NCI-H460 (cell line): Measurements from ENCODE around the gene ADAMTSL1. TPM values are rescaled to one million over a fixed set of nuclear protein-coding genes. Genes with fewer than 3 reads are reported as not detected.

ENCODE experiments used
- DNase-seq: peaks from one replicate; pipeline ENCODE4 v3.0.0-alpha.2; 2016; ENCODE audit warnings: low read depth; ENCODE audit errors: extremely low read depth
- total RNA-seq: library from RNA; depleted of rRNA; stranded (reverse); fragments of >200 nt; shearing (Covaris generic); gene quantifications from 2 replicates; pipeline ENCODE4 v1.2.3, GENCODE V29; 2014

Gene ADAMTSL1
- total RNA-seq, 1 experiment from 2014 or later: 0.40 TPM

DNA sequence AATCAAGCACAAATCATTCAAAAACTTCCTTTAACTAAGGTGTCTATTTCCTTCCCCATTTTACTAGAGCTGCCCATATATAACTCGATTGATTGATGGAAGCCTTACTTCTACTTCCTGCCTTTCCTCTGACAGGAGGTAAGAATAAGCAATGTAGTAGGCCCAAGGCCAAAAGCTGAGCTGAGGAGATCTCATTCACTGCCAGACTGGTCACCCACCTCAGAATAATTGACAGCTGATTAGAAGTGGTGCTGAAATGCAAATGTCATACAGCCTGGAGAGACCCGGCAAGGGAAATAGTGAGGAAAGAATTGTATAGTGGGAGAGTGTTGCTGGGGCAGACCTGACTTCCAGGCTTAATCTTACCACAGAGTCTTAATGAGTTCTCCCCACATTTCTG is 319.2 kb downstream of the ADAMTSL1 start:
- no peak for DNase-seq

DNA sequence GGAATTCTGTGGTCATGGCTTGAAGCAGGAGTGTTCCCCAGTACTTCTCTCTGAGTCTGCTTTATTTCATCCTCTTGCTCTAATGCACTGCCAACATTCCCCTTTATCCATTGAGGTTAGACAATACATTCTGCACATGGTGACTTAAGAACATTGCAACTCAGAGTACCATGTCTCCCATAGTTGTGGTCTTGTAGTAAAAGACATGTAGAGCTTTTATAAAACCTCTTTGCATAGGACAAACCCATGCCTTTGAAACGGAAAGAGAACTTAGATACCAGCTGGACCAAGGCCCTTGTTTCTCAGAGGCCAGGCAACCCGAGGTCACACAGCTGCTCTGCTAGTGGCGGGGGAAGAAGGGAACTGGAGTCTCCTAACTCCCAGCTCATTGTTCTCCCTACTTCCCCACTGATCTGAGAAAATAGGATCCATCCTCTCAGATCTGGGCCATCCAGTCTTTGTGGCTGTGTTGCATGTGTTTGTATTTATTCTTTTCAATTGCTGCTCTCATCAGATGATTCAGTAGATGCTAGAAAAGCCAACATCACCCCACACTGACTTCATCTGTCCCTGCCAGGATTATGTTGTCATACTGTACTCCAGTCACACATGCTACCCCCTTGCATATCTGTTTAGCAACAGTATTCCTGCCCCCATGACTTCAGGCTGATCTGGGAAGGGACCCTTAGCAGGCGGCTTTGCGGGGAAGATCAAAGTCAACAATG is 322.2 kb downstream of the ADAMTSL1 start:
- no peak for DNase-seq

DNA sequence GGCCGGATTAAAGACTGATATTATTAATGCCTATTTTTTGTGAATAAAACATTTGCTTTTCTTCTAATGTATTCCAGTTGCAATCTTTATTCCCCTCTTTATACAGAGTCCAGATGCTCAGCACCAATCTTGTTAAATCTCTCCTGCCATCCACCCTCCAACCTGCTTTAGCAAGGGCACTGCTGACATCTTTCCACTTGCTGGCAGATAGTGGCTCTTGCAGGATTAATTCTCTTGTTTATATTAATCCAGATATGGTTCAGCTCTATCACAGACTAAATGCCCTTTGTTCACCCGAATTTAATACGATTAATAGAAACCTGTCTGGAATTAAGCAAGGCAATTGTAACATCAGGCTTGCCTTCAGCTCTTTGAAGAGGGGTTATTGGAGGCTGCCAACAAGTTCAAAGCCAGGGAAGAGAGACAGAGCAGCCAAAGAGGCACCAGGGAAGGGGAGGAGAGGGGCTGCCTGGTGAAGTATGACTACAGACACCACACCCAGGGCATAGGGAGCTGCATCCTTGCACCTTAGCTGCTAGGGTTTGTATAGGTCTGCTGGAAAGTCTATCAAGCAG is 322.8 kb downstream of the ADAMTSL1 start:
- DNase-seq: no peak

DNA sequence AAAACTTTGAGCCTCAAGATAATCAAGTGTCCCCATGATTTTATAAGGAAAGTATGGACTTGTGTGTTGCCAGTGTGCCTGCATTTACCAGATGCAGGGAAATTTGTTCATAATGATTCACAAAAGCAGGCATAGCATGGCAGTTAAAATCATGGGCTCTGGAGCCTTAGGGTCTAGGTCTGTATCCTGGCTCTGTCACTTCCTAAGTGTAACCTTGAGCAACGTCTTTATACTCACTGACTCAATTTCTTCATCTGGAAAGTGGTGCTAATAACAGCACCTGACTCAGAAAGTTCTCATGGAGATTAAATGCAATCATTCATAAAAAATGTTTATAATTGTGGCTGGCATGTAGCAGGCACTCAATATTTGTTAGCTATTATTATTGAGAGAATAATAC is 324.2 kb downstream of the ADAMTSL1 start:
- DNase-seq: no peak

DNA sequence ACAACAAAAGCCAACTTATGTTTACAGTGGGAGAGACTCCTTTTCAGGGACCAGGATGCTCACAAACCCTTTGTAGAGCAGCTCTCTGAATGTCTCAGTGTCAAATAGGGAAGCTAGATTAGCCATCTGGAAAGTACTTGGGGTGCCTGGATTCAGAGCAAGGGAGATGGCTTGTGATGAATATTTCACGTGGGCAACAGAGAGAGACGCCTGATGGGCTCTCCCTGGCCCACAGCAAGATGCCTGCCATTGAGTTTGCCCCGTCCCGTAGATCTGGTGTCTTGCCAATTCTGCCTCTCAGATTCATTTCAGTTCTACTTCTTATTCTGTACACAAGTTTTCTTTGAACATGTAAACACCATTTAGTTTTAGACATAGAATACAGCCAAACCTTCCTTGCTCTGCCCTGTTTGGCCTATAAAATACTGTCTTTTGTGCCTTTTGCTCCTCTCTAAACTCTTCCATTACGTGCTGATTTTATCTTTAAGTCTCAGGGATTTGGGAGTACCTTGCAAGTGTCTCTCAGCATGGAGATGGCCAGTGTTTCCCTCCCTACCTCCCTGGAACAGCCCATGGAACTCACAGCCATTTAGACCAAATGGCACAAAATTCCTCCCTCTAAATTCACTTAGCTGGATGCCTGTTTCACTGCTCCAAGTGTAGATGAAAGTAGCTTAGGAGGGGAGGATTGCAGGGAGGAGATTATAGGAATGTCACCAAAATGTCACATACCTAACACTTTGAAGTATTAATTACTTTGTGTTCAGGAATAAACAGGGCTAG is 324.7 kb downstream of the ADAMTSL1 start:
- DNase-seq: no peak

DNA sequence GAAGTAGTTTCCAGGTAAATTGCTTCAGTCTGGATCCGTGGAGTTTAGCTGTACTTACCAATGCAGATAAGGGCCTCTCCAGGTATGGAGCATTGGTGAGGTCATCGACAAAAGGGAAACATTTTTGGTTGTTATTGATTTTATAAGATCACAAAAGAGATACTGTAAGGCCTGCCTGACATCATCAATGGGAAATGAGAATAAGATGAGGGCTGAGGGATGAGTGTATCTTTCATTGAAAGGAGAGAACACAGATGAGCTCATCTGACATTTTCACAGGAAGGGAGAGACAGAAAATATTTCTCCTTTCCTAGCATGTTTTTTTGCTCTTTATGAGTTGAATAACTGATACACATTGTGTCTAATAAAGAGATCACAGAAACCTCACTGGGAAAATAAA is 325.5 kb downstream of the ADAMTSL1 start:
- no peak for DNase-seq

DNA sequence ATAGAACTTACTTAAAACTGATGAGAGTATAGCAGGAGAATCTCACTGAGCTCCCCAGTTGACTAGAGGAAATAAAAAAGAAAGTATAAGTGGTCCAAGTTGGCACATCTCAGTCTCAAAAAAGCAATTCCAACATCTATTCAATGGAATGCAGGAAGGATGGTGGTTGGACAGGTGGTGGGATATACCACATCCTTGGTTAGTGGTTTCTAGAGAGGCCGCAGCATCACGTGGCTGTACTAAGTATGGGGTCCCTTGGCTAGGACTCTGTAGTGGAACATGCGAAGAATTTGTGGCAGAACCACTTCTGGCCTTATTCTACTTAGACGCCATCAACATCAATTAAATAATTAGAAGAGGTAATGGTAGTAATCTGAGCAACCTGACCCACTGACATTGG is 326.6 kb downstream of the ADAMTSL1 start:
- DNase-seq: no peak

DNA sequence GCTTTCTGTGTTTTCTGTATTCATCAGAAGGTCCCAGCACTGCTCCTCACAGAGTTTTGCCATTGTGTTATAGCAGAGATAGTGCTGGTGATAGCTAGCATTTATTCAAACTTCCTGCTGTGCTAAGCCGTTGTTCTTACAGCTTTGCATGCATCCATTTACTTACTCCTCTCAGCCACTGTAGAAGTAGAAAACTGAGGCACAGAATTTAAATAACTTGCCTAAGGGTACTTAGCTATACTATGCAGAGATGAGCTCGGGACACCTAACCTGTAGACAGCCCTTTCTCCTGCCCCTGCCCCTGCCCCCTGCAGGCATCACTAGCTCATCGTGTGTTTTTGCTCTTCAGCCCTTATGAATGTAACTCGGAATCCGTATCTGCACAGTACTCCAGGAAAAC is 331.4 kb downstream of the ADAMTSL1 start:
- no peak for DNase-seq

DNA sequence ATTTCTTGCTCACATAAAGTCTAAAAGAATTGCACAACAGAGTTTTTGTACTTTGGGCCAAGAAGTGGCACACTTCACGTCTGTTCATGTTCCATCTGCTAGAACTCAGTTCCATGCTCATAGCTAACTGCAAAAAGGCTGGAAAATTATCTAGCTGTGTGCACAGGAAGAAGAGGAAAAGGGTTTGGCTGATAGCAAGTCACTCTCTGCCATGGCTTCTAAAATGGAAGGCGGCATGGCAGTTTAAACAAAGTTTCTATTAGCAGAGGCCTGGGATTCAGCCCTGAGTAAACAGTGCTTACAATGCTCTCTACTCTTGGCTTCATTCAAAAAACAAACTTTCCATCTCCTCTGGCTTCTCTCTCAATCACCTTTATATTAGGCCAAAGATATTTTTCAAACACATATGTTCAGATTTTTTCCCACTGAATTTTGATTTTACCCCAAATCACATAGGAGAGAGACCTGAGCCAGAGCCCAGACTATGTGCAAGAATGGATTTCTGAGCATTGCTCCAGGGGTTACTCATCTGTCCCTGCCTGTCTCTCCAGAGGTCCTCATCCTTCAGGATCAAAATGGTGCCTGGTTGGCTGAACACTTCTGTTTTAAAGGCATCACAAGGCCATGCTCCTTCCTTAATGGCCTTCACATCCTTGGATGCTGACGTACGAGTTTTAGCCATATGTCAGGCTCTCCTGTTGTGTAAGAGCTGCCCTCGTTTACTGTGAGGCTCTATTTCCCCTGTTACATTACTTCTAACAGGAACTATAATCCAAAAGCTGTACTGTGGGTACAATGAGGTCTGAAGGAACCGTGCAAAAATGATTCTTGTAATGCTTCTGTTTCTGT is 332.5 kb downstream of the ADAMTSL1 start:
- DNase-seq: no peak

DNA sequence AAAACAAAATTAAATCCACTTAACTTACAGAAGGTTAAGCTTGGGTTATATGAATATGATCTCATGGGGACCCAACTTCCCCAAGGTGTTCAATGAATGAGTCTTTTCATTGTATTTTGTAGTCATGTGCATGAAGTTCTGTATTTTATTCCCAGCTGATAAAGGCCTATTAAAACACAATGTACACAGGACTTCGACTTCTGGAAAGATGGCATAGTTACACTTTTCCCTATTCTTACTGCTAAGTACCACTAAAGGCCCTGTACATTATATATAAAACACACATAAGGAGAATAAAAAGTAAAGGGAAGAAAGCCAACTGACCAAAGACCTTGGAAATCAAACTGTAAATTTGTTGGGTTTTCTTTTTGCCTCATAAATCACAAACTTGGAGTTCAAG is 336.6 kb downstream of the ADAMTSL1 start:
- DNase-seq: no peak

DNA sequence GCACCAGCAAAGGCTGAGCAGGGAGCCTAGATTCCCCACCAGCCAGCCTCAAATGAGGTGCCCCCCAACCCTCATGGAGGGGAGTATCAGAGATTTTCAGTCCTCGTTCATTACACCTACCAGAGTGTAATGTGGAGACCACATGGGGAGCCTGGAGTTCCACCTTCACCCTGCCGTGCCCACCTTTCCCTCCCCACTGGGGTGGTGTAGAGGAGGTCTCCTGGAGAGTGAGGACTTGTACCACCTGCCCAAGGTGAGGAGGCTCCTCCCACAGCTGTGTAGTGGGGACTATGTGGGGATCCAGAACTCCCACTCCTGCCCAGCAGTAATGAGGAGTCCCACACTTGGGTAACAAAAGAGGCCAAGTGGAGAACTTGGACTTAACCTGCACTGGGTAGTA is 337.2 kb downstream of the ADAMTSL1 start:
- no peak for DNase-seq

DNA sequence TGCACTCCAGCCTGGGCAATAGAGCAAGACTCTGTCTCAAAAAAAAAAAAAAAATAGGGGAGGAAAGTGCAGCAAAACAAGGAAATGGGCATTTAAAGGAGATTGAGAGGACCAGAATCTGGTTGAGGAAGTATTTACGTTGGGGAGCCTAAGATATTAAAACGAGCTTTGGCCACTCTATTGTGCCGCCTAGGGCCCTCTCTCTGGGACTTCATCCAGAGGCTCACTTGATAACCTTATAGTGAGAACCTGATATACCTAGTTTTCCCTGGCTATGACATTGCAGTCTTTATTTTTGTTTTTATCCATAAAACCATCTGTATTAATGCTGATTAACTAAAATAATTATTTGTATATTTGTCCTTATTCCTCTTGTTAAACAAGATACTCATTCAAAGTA is 345.5 kb downstream of the ADAMTSL1 start:
- DNase-seq: no peak

DNA sequence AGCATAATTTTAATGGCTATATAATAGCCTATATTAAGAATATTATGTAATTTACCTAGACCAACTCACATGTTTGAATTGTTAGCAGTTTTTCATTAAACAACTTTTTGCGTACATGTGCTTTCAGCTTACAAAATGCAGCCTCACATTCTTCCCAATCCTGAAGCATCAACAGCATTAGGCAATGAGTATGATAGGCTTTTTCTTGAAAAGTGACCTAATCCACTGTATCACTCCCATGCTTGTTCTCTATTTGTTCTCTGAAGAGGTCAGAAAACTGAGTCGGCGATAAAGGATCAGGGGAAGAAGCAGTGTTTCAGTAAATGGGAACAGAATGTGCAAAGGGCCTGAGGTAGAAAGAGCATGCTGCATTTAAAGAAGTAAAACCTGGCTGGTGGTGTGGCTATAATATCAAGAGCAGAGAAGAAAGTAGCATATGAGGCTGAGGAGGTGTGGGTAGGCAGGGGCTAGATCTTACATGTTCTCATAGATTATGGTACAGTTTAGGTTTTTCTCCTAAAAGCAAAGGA is 346.7 kb downstream of the ADAMTSL1 start:
- DNase-seq: no peak

DNA sequence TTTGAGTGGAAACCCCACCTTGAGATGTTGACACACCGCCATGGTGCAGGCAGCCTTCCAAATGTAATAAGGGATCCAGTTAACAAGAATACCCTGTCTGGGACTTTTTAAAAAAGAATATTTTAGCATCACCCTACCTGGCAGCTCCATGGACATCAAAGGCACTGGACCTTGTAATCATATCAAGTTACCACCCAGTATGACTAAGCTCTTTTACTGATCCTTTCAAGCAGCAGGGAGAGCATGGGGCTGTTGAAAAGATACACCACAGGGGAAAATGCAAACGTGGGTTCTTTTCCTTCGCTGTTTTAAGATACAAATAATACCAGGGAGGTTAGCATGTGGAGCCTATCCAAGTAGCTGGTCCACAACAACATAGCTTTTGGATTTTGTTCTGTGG is 347.8 kb downstream of the ADAMTSL1 start:
- peak; percentile 3 for DNase-seq

DNA sequence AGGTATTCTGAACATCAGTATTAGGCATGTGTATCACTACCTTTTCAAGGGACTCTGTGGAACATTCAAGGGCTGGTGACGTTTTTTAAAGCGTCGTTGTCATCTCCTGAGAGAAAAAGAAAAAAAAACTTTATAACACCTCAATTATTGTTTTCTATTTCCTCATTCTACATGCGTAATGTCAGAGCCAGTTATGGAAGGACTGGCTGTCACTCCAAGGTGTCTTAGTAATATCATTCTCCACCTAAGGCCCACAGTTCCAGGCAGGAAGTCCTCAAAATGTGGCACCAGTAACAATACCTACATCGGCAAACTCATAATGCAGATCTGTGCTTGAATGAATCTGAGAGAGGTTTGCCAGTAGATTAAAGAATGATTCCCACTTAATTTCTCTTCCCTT is 348.9 kb downstream of the ADAMTSL1 start:
- DNase-seq: no peak

DNA sequence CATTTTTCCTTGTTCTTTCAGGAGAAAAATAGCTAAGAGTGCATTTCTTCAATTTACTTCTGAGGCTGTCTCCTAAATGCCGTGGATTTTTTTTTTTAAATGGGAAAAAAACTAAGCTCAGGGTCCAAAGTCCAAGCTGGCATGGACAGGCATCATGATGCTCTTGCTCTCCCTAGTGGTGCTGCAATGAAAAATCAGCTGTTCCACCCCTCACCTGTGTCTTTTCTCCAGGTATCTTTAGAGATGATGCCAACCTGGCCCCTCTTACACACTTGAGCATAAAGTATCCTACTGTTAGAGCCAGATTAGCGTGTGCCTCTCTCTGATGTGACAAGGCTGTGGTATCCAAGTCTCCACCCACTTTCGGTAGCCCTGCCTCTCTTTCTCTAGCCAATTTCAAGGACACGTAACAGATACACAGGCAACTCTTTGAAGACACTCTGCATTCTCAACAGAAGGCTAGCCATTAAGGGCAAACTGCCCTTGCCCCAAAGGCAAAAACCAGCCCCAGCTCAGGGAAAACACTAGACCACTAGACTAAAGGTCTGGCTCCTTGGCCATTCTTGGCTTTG is 350.2 kb downstream of the ADAMTSL1 start:
- DNase-seq: no peak

DNA sequence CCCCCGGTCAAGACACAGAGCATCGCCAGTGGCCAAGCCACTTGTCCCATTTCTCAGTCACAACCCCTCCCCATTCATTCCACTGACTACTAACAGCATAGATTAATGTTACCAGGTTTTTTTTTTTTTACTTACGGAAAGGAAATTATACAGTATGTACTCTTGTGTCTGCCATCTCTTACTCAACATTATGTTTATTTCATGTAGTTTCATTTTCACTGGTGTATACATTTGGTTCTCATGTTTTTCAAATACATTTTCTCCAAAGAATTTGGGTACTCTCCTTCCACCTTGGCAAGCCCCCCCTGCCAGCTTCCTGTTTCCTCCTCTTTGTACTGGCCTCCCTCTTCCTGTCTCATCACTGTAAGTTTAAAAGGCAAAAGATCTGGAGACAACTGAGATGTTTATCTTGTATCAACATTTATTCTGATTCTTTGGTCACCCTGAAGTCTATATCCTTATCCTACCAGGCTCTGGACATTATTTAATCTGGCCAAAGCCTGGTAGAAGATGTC is 351.8 kb downstream of the ADAMTSL1 start:
- DNase-seq: no peak

DNA sequence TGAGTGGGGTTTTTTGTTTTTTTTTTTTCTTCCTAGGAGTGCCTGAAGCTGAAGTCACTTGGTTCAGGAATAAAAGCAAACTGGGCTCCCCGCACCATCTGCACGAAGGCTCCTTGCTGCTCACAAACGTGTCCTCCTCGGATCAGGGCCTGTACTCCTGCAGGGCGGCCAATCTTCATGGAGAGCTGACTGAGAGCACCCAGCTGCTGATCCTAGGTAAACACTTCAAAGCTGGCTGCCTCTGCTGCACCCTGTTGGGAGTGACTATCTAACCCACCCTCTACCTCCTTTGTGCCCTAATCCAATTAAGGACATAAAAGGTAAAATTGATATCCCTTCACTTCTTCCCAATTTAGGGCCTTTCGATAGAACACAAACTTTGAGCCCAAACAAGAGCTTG is 352.3 kb downstream of the ADAMTSL1 start:
- no peak for DNase-seq

DNA sequence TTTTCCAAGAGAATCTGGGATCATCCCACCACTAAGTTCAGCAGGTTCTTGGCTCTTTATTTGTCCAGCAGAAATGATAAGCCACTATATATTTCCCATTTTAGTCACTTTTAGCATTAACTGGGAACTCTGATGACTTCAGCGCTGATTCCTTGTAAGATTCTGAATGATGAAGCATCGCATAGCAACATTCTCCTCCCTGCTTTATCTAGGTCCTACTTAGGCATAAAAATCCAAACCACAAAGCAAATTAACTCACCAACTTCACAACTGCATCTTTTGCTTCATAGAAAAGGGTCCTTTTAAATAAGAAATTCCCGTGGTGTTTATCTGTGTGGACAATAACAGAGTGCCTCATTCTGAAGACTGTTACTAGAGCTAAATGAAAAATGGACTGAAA is 355.1 kb downstream of the ADAMTSL1 start:
- no peak for DNase-seq

DNA sequence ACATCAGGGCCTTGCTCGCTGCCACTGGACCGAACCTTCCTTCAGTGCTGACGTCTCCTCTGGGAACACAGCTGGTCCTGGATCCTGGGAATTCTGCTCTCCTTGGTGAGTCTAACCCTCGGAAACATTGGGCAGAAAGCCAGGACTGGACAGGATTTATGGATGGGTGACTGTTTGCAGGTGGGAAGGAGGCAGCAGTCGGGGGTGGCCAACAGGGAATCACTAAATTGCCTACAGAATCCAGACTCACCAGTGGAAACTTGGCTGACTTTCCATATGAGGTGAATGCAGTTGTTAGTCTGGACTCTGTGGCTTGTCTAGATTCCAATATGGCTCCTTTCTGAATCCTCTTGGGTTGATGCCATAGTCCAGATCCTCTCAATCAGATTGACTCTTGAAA is 355.9 kb downstream of the ADAMTSL1 start:
- no peak for DNase-seq
